Stimulated activated CD4-positive, alpha-beta T cell treated with anti-CD3 and anti-CD28 coated beads, Interleukin-15, amount 100 ng/mL, for 1 hour (primary cell): Measurements from ENCODE around the gene ACOT11.
"Not testable (repeated sequence)": the region's sequence is repeated elsewhere in the genome, so short reads cannot be mapped to it uniquely, and the experiment has no call there.

Source experiments
- DNase-seq, 2 donors: peaks; one replicate each; pipeline ENCODE4 v3.0.0-alpha.2; 2020; ENCODE audit warnings: low read depth in 1 of 2, low spot score in 1 of 2

The ACOT11 gene

DNA sequence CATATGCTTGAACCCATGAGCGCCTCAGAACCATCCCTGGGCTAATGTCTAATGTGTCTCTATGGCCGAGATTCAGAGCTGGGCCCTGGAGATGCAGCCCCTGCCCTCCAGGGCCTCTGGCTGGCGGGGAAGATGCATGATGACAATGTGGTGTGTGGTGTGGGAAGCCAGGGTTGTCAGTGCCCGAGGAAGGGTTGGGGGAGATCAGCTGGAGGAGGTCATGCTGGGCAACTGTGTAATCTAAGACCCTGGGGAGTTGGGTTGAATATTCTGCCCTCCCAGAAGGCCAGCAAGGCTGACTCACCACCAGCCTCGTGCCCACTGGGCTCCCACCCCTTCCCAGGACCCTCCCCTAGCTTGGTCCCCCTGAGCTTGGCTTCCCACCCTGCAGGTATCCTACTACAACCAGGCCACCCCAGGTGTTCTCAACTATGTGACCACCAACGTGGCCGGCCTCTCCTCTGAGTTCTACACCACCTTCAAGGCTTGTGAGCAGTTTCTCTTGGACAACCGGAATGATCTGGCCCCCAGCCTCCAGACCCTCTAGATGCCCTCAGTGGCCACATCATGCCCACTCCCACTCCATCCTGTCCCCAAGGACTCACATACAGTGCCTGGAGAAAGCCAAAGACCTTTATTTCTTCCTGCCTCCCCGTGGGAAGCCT lies 60.7 kb downstream of the ACOT11 start:
- no peak for DNase-seq

DNA sequence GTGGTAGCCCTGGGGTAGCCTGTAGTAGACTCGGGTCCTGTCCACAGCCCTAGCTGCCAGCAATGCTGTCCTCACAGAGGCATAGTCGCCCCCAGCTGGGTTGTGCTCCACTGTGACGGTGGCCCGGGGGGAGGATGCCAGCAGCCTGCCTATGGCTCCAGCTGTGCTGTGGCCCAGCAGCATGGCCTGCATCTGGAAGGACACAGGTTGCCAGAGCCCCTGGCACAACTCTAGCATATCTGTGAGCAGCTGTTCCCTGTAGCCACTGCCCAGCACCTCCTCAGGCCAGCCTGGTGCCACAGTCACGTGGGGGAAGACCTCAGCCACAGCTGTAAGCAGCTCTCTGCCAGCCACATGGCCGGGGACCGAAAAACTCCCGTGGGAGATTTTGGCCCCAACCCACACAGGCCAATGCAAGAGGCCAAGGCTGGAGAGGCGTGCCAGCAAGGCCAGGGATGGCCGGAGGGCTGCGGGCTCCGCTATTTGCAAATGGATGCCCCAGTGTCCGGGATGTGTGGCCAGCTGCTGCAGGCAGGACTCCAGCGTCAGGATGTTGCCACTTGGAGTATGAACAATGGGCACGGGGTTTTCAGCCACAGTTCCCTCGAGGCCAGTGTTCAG lies 61.4 kb downstream of the ACOT11 start:
- no peak for DNase-seq

DNA sequence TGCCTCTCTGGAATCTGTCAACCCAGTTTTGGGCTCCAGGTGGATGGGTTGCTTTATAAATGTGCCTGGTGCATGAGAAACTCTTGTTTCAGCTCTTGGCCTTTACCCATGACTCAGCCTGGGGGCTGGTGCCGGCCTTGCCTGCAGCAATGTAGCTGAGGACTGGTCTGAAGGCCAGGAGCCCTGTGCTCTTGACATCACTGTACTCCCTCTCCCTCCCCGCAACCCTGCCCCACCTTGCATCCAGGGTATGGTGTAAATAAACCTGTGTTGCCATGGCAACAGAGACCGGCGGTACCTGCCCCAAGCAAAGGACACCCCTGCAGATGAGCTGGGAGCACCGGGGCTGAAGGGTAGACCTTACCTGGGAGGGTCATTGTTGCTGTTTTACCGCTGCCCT lies 62.0 kb downstream of the ACOT11 start:
- DNase-seq = no peak

DNA sequence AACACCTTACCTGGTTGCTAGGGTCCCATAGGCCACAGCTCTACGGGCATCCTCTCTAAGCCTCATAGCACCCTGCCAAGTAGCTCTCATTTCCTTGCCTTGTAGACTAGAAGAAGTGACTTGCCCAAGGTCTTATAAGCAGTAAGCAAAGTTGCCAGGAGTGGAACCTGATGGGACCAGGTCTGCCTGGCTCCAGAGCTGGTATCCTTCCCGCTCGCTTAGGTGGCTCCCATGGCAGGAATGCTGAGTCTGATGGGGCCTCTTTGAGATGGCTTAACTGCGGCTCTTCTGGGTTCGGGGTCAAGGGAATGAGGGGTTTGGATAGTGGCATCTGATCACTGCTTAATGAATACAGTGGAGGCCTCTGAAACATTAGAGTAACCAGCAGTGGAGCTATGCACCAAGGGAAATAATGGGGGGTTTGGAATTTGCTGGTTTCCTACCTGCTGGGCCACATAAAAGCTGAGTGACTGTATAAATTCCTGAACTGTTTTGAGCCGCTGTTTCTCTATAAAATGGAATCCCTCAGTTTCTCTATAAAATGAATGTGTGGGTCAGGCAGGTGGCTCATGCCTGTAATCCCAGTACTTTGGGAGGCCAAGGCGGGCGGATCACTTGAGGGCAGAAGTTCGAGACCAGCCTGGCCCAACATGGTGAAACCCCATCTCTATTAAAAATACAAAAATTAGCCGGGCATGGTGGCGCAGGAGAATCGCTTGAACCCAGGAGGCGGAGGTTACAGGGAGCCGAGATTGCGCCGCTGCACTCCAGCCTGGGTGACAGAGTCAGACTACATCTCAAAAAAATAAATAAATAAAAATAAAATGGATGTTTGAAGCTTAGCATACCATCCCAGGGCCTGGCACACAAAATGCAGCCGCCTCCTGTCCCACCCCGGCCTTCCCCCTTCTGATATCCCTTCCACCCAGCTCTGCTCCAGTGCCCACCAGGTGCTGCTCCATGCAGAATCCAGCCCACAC lies 62.9 kb downstream of the ACOT11 start:
- DNase-seq = no peak

DNA sequence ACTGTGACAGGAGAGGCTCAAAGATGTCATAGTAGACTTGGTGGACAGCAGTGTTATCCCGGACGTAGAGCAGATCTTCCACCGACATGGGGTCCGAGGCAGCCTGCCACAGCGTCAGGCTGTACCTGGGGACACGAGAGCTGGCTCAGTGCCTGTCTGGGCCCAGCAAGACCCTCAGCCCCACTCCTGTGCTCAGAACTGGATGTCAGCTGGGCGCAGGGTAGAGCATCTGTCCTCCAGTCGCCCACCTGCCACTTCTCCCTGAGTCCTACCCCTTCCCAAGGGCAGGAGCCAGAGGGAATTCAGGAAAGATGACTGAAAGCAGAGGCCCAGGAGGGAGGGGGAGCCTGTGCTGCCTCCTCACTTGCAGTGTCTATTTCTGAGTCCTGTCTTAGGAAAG lies 63.6 kb downstream of the ACOT11 start:
- DNase-seq = no peak

DNA sequence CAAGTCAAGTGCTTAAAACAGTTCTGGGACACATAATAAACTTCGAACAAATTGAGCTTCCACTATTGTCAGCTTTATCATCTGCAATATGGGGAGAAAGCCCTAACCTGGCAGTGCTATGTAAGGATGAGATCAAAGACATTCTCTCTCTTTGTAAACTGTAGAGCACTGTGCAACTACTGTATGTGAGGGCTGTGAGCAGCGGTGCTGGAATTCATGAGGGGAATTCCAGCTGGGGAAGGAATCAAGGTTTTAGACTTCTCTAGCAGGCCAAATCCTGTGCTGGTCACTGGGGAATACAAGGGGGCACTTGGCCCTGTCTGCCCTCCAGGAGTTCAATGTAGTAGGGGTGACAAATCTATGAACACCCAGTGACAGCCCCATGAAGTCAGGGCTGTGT lies 66.0 kb downstream of the ACOT11 start:
- no peak for DNase-seq

DNA sequence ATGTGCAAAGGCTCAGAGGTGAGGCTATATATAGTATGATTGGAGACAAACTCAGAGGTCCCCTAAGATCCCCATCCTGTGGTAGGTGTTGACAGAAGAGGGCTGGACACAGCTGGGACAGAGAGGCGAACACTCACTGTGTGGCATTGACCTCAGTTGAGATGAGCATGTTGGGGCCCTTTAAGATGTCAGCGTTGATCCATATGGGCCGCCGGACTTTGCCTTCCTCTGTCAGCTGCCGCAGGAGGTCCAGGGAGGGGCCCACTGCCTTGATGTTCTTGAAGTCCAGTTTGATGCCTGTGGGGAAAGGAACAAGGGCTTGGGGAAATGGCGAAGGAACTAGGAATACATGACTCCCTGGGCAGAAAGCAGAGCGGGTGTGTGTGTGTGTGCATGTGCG lies 66.5 kb downstream of the ACOT11 start:
- DNase-seq = no peak

DNA sequence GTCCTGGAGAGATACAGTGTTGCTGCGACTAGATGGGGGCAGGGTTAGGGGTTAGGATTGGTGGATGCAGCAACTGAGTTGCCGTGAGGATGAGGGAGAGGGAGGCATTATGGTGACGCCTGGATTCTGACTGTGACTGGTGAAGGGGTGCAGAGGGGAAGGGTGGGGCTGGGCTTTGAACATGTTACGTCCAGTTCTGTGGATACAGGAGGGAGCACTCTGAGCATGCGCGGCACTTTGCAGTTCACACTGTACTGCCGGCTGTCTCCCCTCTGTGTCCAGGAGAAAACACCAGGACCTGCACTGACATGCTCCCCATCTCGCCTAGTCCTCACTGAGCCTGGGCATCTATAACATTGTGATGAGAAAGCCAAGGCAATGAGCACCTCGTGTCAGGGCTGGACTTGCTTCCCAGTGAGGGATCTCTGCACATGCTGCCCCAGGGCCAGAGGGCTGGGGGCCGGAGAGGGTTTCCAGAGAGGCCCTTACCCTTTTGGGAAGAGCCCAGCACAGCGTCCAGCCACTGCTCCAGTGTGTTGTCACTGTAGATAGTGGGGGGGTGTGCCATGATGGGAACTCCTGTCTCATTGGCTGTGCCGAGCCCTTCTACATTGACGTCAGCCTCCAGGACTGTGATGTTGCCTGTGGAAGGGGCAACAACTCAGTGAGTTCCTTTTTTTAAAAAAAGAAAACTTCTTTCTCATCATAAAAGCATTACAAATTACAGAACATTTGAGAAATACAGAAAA lies 67.7 kb downstream of the ACOT11 start:
- DNase-seq = no peak

DNA sequence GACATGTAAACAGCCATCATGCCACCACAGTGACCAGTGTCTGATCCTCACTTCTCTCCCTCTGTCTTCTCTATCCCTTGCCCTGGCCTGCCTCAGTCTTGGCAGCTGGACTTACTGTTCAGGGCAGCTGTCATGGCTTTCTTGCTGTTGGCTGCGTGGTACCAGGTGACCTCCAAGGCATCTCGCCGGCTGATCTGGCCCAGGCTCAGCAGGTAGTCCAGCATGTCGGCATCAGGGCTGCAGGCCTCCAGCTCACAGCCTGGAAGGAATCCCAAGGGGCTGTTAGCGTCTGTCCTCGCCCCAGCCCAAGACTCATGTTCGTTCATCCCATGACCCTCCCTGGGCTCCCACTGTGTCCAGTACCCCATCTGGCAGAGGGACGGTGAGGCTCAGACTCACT lies 71.7 kb downstream of the ACOT11 start:
- no peak for DNase-seq

DNA sequence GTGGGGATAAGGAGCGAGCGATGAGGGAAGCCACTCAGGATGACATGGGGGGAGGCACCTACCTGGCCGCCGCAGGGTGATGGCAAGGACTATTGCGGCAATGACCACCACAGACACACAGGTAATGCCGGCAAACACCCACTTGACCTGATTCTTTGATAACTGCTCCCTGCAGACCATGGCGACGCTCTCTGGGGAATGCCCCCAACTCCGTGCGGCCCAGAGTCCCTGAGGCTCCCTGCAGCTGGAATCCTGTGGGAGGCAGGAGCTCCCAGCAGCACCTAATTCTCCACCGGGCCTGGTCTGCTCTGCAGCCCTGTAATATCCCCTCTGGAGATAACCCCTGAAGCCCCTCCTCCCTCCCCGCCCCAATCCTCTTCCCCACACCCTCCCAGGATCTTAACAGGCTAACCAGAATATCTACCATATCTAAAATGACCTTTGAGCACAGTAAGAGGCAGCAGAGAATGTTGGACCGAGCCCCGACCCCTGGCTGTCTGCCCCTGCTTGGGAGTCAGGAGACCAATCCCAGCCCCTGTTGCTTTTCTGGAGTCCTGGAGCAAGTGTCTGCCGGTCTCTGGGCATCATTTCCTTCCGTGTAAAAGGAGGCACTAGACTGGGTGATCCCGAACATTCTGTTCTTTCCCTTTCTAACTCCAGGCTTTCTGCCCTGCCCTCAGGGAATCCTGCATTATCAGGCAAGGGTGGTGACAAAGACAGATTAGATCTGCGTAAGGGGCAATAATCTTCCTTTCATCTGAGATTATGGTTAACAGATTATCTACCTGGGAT lies 75.4 kb downstream of the ACOT11 start, which contains the start of gene FAM151A:
Gene FAM151A, minus strand, starts transcription at position 310 of the 792 bp plus-strand sequence. Its CDS starts 130 bp downstream, at position 180.
- no peak for DNase-seq

DNA sequence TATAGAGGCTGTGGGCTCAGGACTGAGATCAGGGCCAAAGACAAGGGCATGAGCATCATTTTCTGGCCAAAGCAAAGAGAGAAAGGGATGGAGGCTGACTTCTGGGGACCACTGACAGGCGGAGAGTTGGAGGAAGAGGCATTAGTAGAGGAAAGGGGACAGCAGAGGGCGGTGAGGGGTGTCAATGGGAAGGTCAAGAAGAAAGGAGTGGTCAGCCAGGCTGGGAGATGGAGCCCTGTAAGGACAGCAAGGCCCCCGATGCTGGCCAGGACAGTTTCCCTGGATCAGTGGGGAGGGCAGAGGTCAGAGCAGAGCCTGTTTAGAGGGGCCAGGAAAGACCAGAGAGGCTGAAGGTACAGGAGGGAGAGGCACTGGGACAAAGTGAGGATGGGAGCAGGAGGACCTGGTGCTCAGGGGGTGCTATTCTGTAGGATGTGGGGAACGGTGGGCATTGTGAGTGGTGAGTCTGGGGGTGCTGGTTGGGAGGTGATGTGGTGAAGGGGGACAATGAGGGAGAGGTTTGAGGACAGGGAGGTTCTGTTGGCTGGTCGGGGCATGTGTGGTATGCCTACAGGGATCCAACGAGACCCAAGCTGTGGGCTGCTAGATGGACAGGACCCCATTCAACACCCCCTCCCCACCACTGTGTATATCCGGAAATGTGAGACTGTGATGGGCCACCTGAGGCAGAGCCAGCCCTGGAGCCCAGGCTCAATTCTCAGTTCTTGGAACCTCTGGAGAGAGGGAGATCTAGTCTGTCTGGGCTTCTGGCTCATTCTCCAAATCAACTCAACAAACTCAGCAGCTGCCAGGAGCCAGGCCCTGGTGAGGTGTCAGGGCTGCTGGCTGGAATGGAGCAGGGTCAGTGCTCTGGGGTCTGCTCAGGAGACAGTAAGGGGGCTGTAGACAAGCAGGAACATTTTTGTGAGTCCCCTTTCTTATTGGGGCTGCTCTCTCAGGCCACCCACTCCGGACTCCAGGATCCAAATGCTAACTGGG lies 76.7 kb downstream of the ACOT11 start:
- DNase-seq = no peak

DNA sequence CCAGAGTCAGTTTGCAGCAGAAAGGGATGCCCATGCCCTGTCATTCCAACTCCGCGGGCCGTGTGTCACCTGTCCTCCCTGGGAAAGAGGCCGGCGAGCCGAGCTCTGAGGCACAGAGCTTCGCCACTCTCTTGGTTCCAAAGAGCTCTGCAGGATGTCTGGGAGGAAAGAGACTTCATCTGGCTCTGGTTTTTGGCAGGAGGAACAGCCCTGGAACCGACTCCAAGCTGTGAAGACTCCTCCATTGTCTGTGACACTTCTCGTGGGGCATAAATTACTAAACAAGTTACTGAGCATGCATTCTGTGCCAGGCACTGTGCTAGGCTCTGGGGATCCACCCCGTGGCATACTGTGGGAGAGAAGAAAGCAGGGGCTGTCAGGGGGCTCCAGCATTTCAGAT lies 79.2 kb downstream of the ACOT11 start:
- no peak for DNase-seq

DNA sequence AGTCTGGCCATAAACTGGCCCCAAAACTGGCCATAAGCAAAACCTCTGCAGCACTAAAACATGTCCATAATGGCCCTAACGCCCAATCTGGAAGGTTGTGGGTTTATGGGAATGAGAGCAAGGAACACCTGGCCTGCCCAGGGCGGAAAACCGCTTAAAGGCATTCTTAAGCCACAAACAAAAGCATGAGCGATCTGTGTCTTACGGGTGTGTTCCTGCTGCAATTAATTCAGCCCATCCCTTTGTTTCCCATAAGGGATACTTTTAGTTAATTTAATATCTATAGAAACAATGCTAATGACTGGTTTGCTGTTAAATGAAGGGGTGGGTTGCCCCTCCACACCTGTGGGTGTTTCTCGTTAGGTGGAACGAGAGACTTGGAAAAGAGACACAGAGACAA lies 87.8 kb downstream of the ACOT11 start:
- DNase-seq = not testable (repeated sequence)

DNA sequence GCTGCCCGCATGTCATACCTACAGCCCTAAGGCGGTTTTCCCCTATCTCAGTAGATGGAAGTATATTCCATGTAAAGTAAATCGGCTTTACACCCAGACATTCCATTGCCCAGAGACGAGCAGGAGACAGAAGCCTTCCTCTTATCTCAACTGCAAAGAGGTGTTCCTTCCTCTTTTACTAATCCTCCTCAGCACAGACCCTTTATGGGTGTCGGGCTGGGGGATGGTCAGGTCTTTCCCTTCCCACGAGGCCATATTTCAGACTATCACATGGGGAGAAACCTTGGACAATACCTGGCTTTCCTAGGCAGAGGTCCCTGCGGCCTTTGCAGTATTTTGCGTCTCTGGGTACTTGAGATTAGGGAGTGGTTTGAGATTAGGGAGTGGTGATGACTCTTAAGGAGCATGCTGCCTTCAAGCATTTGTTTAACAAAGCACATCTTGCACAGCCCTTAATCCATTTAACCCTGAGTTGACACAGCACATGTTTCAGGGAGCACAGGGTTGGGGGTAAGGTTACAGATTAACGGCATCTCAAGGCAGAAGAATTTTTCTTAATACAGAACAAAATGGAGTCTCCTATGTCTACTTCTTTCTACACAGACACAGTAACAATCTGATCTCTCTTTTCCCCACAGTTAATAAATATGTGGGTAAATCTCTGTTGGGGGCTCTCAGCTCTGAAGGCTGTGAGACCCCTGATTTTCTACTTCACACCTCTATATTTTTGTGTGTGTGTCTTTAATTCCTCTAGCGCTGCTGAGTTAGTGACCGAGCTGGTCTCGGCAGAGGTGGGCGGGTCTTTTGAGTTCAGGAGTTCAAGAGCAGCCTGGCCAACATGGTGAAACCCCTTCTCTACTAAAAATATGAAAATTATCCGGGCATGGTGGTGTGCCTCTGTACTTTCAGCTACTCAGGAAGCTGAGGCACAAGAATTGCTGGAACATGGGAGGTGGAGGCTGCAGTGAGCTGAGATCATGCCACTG lies 88.7 kb downstream of the ACOT11 start:
- not testable (repeated sequence) for DNase-seq

DNA sequence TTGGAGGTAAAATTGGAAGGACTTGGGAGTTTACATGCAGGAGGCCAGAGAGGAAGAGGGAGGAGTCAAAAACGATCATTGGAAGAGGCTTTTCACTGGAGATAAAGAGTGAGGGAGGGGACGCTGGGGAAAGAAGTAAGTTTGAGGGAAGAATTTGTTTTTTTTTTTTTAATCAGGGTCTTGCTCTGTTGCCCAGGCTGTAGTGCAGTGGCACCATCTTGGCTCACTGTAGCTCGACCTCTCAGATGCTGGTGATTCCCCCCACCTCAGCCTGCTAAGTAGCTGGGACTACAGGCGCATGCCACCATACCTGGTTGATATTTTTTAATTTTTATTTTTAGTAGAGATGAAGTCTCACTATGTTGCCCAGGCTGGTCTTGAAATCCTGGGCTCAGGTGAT lies 92.3 kb downstream of the ACOT11 start:
- no peak for DNase-seq

DNA sequence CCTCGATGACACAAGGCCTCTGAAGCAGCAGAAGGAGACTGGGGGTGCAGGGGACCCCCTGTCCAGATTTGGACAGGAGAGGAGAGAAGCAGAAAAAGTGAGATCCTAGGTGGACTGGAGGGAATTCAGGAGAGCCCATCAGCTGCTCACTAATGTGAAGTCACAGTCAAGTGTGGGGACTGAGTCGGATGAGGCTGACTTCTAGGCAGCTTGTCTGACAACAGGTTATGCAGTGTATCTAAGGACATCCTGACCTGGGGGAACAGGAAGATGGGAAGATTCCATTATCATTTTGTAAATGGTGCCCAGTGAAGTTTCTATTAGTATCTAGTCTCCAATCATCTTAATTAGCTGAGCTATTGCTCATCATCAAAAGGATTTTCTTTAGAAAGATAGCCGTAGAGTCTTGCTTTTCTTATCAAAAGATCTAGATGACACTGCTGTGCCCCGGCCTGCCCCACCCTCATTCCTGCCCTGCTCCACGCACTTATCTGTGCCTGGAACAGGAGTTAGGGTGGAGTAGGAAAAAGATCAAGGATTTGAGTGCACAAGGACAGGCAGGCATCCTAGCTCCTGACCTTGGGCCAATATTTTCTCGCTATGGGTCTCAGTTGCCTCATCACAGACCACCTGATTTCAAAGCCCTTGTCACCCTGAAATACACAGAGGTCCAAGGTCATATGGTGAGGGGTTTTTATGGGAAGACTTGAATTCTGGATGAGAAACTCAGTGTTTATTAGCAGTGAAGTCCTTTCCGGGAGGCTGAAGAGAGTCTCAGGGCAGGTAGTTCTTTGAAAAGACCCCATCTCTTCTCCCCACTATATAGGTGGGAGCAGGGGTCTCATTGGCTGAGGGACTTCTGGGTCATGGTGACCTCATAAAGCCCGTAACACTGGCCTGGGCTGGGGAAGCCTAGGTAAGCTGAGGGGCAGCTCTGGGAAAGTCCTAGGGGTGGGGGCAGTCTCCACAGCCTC lies 93.1 kb downstream of the ACOT11 start, which contains the start of gene MROH7:
Gene MROH7, plus strand, starts transcription at position 924 of the 974 bp plus-strand sequence. CDS start 11,141 bp downstream, outside the sequence.
- DNase-seq = no peak

DNA sequence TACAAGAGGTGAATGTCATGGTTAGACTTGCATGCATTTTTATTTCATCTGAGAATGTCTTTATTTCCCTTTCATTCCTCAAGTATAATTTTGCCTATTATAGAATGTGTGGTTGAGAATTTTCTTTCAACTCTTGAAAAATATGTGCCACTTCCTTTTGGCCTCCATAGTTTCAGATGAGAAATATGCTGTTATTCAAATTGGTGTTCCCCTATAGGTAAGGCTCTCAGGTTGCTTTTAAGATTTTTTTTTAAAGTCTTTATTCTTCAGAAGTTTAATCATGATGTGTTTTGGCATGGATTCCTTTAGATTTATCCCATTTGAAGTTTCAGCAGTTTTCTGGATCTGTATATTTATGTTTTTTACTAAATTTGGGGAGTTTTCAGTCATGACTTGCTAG lies 95.7 kb downstream of the ACOT11 start:
- no peak for DNase-seq
